ENCODE measurements around the gene ZBTB7C. TPM values are rescaled to one million over a fixed set of nuclear protein-coding genes. Genes with fewer than 3 reads are reported as not detected.
A peak's percentile ranks its signal among the peaks of the same experiment; 100 is the strongest.

ZBTB7C gene
- total and polyA plus RNA-seq, 8 donors, result 1.7 to 8.7 (median 2.7) TPM

GRCh38 chr18:48163738-48164115, 245.5 kb downstream of the ZBTB7C start:
- no peak overlapping the region for H3K4me3 ChIP-seq
- H3K27ac ChIP-seq, result no peak overlapping the region
- DNase-seq (no peak), ATAC-seq (no peak)
- no peaks in the 10 kb centered on the region for H3K9me3 ChIP-seq
- peaks cover 0 to 12% of the 10 kb centered on the region in 2 donors for H3K27me3 ChIP-seq
- TF ChIP-seq CTCF (IDR thresholded peaks at IDR 0.05), result no peak
- H3K36me3 ChIP-seq, result no peaks in the 10 kb centered on the region
- H3K4me1 ChIP-seq, result peaks cover 5 to 48% of the 10 kb centered on the region in 2 donors
- intact Hi-C loops (cut with DNase I), result no loop called here

GRCh38 chr18:48162956-48163737, 246.0 kb downstream of the ZBTB7C start:
- H3K4me1 ChIP-seq, result peaks cover 5 to 48% of the 10 kb centered on the region in 2 donors
- no peak overlapping the region for H3K4me3 ChIP-seq
- intact Hi-C loops (cut with DNase I), result no loop called here
- ATAC-seq (no peak), DNase-seq (peak in 1 of 4 donors; percentile 13)
- TF ChIP-seq CTCF (IDR thresholded peaks at IDR 0.05), result no peak
- peak overlapping the region in 1 of 2 donors; percentile 82 for H3K27ac ChIP-seq
- no peaks in the 10 kb centered on the region for H3K36me3 ChIP-seq
- H3K9me3 ChIP-seq, result no peaks in the 10 kb centered on the region
- peaks cover 0 to 12% of the 10 kb centered on the region in 2 donors for H3K27me3 ChIP-seq

- Histone ChIP-seq H3K27ac (peak overlapping the region; percentile 82 to 83), H3K4me3 (peak overlapping the region; percentile 51 to 59), H3K4me1 (peaks cover 5 to 39% of the 10 kb centered on the region in 2 donors), H3K36me3 (no peaks in the 10 kb centered on the region), H3K9me3 (no peaks in the 10 kb centered on the region), H3K27me3 (peaks cover 0 to 12% of the 10 kb centered on the region in 2 donors)
- TF ChIP-seq CTCF (IDR thresholded peaks at IDR 0.05), result no peak
- intact Hi-C loops (cut with DNase I), result no loop called here
- ATAC-seq (peak; percentile 34), DNase-seq (peak in 1 of 4 donors; percentile 48)
Measured at GRCh38 chr18:48161911-48162698, 247.1 kb downstream of the ZBTB7C start.

- H3K36me3 ChIP-seq, result no peaks in the 10 kb centered on the region
- TF ChIP-seq CTCF (IDR thresholded peaks at IDR 0.05), result no peak
- peak overlapping the region; percentile 51 to 59 for H3K4me3 ChIP-seq
- H3K4me1 ChIP-seq, result peaks cover 5 to 32% of the 10 kb centered on the region in 2 donors
- ATAC-seq (peak; percentile 97), DNase-seq (peak; percentile 62 to 94 (median 86))
- intact Hi-C loops (cut with DNase I), result no loop called here
- peaks cover 0 to 12% of the 10 kb centered on the region in 2 donors for H3K27me3 ChIP-seq
- peak overlapping the region; percentile 82 to 83 for H3K27ac ChIP-seq
- H3K9me3 ChIP-seq, result no peaks in the 10 kb centered on the region
Measured at GRCh38 chr18:48161191-48161910, 247.8 kb downstream of the ZBTB7C start.

Measured in left lung (tissue), 10 donors.